H1 (cell line): ENCODE results near the gene SPON2. TPM values are rescaled to one million over a fixed set of nuclear protein-coding genes. Genes with fewer than 3 reads are reported as not detected.

Experiments used
- CTCF ChIA-PET: fragments of 300-600 bp; sonication (Branson Sonifier 250); formaldehyde crosslinking; loops from one replicate; lab custom pipeline; 2021; ENCODE audit not compliant: partially characterized antibody; lab: Charles Lee
- POLR2A ChIA-PET: fragments of 300-600 bp; sonication (Branson Sonifier 250); formaldehyde crosslinking; loops from one replicate; lab custom pipeline; 2021; ENCODE audit warnings: inconsistent platforms; ENCODE audit not compliant: partially characterized antibody; lab: Charles Lee
- DNase-seq, 2 experiments: peaks; one replicate each; pipeline versions ENCODE4 v3.0.0 to v3.0.0-alpha.2; 2010 to 2022; ENCODE audit warnings: low spot score in 2 of 2, low read depth in 1 of 2, mixed read lengths in 1 of 2
- FAIRE-seq: peaks from 2 replicates; lab custom pipeline; 2011; peaks lifted over from hg19 to GRCh38; lab: Jason Lieb, UNC
- H2AFZ ChIP-seq: 2 replicates; pipeline ENCODE4 v1.8.1; 2012; ENCODE audit warnings: low read length, inconsistent platforms
- H2AK5ac ChIP-seq: 2 replicates; pipeline ENCODE4 v1.6.1; 2013; ENCODE audit warnings: low read depth, low read length
- H2BK120ac ChIP-seq: replicated peaks from 2 replicates; pipeline ENCODE3; 2013; ENCODE audit warnings: low read depth, low read length, inconsistent platforms
- H2BK12ac ChIP-seq: 2 replicates; pipeline ENCODE4 v1.6.1; 2013; ENCODE audit warnings: low read depth, low read length
- H2BK15ac ChIP-seq: 2 replicates; pipeline ENCODE4 v1.6.1; 2013; ENCODE audit warnings: low read length
- H2BK20ac ChIP-seq: 2 replicates; pipeline ENCODE4 v1.6.1; 2013; ENCODE audit warnings: low read length
- H2BK5ac ChIP-seq: 2 replicates; pipeline ENCODE4 v1.6.1; 2013; ENCODE audit warnings: low read depth, low read length
- H3K14ac ChIP-seq: 2 replicates; pipeline ENCODE4 v1.6.1; 2013; ENCODE audit warnings: inconsistent platforms; ENCODE audit not compliant: insufficient read length
- H3K18ac ChIP-seq: 2 replicates; pipeline ENCODE4 v1.6.1; 2013; ENCODE audit warnings: low read length; ENCODE audit errors: extremely low read depth
- H3K23ac ChIP-seq: 2 replicates; pipeline ENCODE4 v1.6.1; 2013; ENCODE audit warnings: inconsistent platforms; ENCODE audit not compliant: insufficient read length
- H3K23me2 ChIP-seq: 2 replicates; pipeline ENCODE4 v1.6.1; 2013; ENCODE audit warnings: low read depth, low read length
- H3K27ac ChIP-seq: 2 replicates; pipeline ENCODE4 v1.6.1; 2011; ENCODE audit warnings: low read depth, low read length, inconsistent platforms
- H3K27me3 ChIP-seq, 4 experiments: replicated peaks in 1 of 4; 1 replicate in 1 of 4; 2 replicates in 3 of 4; pipeline versions ENCODE4 v1.6.1 to v1.8.1; 2011 to 2013; ENCODE audit warnings: low read length in 3 of 4, mild to moderate bottlenecking in 3 of 4, inconsistent platforms in 2 of 4, mixed read lengths in 2 of 4, moderate library complexity in 1 of 4; ENCODE audit not compliant: control insufficient read depth in 3 of 4, insufficient read depth in 3 of 4; ENCODE audit errors: extremely low read depth in 1 of 4
- H3K36me3 ChIP-seq, 4 experiments: 2 replicates each; pipeline versions ENCODE4 v1.6.1 to v1.8.1; 2011 to 2013; ENCODE audit warnings: mild to moderate bottlenecking in 4 of 4, low read length in 3 of 4, moderate library complexity in 2 of 4, control low read depth in 1 of 4, inconsistent platforms in 1 of 4; ENCODE audit not compliant: insufficient read depth in 4 of 4, control insufficient read depth in 2 of 4
- H3K4ac ChIP-seq: replicated peaks from 2 replicates; pipeline ENCODE3; 2013; ENCODE audit warnings: low read length, low read depth, mixed read lengths, inconsistent platforms; ENCODE audit not compliant: insufficient read length
- H3K4me1 ChIP-seq, 4 experiments: replicated peaks in 1 of 4; 1 replicate in 1 of 4; 2 replicates in 3 of 4; pipeline versions ENCODE4 v1.6.1 to v1.8.1; 2011 to 2013; ENCODE audit warnings: low read length in 3 of 4, inconsistent platforms in 2 of 4, mixed read lengths in 1 of 4; ENCODE audit not compliant: insufficient read depth in 4 of 4, control insufficient read depth in 3 of 4
- H3K4me2 ChIP-seq, 2 experiments: 2 replicates each; pipeline versions ENCODE4 v1.6.1 to v1.8.1; 2011 to 2013; ENCODE audit warnings: low read depth in 2 of 2, low read length in 2 of 2, control low read depth in 1 of 2, inconsistent platforms in 1 of 2, mild to moderate bottlenecking in 1 of 2; ENCODE audit not compliant: insufficient read depth in 1 of 2
- H3K4me3 ChIP-seq, 4 experiments: fragments of 200-600, 300-600 bp in 1 of 4; sonication (generic), shearing (Covaris generic), sonication (Bioruptor Twin) in 1 of 4; 2 replicates each; pipeline versions ENCODE4 v1.5.1 to v1.8.1; 2011 to 2016; ENCODE audit warnings: low read length in 4 of 4, low read depth in 3 of 4, control low read depth in 2 of 4, inconsistent platforms in 2 of 4, mild to moderate bottlenecking in 2 of 4, mixed read lengths in 1 of 4, moderate library complexity in 1 of 4; ENCODE audit not compliant: insufficient read depth in 2 of 4; ENCODE audit errors: extremely low read depth in 1 of 4
- H3K56ac ChIP-seq: replicated peaks from 2 replicates; pipeline ENCODE3; 2013; ENCODE audit warnings: low read depth, mild to moderate bottlenecking, mixed read lengths, low read length, inconsistent platforms; ENCODE audit not compliant: insufficient read length
- H3K79me1 ChIP-seq: 2 replicates; pipeline ENCODE4 v1.6.1; 2013; ENCODE audit warnings: low read depth, low read length, control low read depth
- H3K79me2 ChIP-seq, 2 experiments: 2 replicates each; pipeline versions ENCODE4 v1.6.1 to v1.8.1; 2012 to 2013; ENCODE audit warnings: low read length in 2 of 2, mild to moderate bottlenecking in 2 of 2, inconsistent platforms in 1 of 2; ENCODE audit not compliant: insufficient read depth in 2 of 2, control insufficient read depth in 1 of 2
- H3K9ac ChIP-seq, 4 experiments: replicated peaks in 1 of 4; 1 replicate in 1 of 4; 2 replicates in 3 of 4; pipeline versions ENCODE4 v1.6.1 to v1.8.1; 2011 to 2013; ENCODE audit warnings: low read depth in 3 of 4, low read length in 3 of 4, control low read depth in 2 of 4, mild to moderate bottlenecking in 2 of 4, moderate library complexity in 2 of 4, inconsistent platforms in 1 of 4; ENCODE audit errors: extremely low read depth in 1 of 4
- H3K9me3 ChIP-seq, 2 experiments: 2 replicates each; pipeline versions ENCODE4 v1.6.1 to v1.8.1; 2012 to 2013; ENCODE audit warnings: mild to moderate bottlenecking in 2 of 2, moderate library complexity in 2 of 2, control low read depth in 1 of 2, inconsistent platforms in 1 of 2, low read depth in 1 of 2, low read length in 1 of 2, mixed read lengths in 1 of 2; ENCODE audit not compliant: insufficient read depth in 2 of 2
- H4K20me1 ChIP-seq, 2 experiments: replicated peaks in 1 of 2; 2 replicates each; pipeline versions ENCODE3 to v1.8.1; 2011 to 2013; ENCODE audit warnings: inconsistent platforms in 2 of 2, low read length in 2 of 2, mild to moderate bottlenecking in 1 of 2; ENCODE audit not compliant: insufficient read depth in 2 of 2, control insufficient read depth in 1 of 2
- H4K5ac ChIP-seq: 2 replicates; pipeline ENCODE4 v1.6.1; 2013; ENCODE audit warnings: low read length, low read depth, mixed read lengths, inconsistent platforms; ENCODE audit not compliant: insufficient read length
- H4K8ac ChIP-seq: 2 replicates; pipeline ENCODE4 v1.8.0; 2013; ENCODE audit warnings: mild to moderate bottlenecking, moderate library complexity, low read length, inconsistent platforms; ENCODE audit not compliant: insufficient read depth; ENCODE audit errors: extremely low read depth
- H4K91ac ChIP-seq: replicated peaks from 2 replicates; pipeline ENCODE3; 2013; ENCODE audit warnings: low read length, mixed read lengths, inconsistent platforms; ENCODE audit not compliant: insufficient read length
- ATF2 ChIP-seq: IDR thresholded peaks from 2 replicates; pipeline ENCODE4 v1.6.1; 2012; ENCODE audit warnings: low read length, inconsistent platforms
- CHD2 ChIP-seq: IDR thresholded peaks from 2 replicates; pipeline ENCODE4 v1.6.1; 2012; ENCODE audit warnings: low read length, improper control_type of control experiment
- POLR2A ChIP-seq, 2 experiments: IDR thresholded peaks; 1 replicate in 1 of 2; 2 replicates in 1 of 2; pipeline ENCODE4 v1.6.1; 2011; ENCODE audit warnings: low read depth in 2 of 2, low read length in 2 of 2, mild to moderate bottlenecking in 2 of 2; ENCODE audit errors: control extremely low read depth in 1 of 2
- POLR2AphosphoS5 ChIP-seq: IDR thresholded peaks from 2 replicates; pipeline ENCODE4 v1.6.1; 2011; ENCODE audit warnings: low read depth, low read length
- RXRA ChIP-seq: IDR thresholded peaks from 2 replicates; pipeline ENCODE4 v1.6.1; 2011; ENCODE audit warnings: low read depth, mild to moderate bottlenecking, low read length, moderate library complexity; ENCODE audit not compliant: insufficient read depth
- SUZ12 ChIP-seq: fragments of 200-600 bp; sonication (generic); IDR thresholded peaks from 2 replicates; pipeline ENCODE4 v1.6.1; 2012; ENCODE audit warnings: mild to moderate bottlenecking, inconsistent platforms, low read length, moderate library complexity, mixed read lengths
- WGBS, 2 experiments: shearing (Covaris generic) in 1 of 2; methylation state at CpG; one replicate each; pipeline versions ENCODE4 v1.1.6 to v1.1.7; 2013 to 2015; ENCODE audit warnings: low lambda C conversion rate in 2 of 2, mixed read lengths in 2 of 2, inconsistent platforms in 1 of 2, low coverage in 1 of 2, missing lambda C conversion rate in 1 of 2; ENCODE audit not compliant: insufficient replicate concordance in 2 of 2, insufficient coverage in 1 of 2, insufficient read length in 1 of 2; ENCODE audit errors: extremely low coverage in 1 of 2, missing lambda C conversion rate in 1 of 2; 5-methylcytosine and 5-hydroxymethylcytosine counted together
- polyA plus RNA-seq, 7 experiments: library from polyadenylated mRNA; depleted of rRNA in 3 of 7; stranded (reverse) in 5 of 7; unstranded in 2 of 7; fragments of >200 nt in 5 of 7; fragments of 200-250 nt in 2 of 7; gene quantifications; 1 replicate in 5 of 7; 2 replicates in 1 of 7; 4 replicates in 1 of 7; pipeline versions ENCODE4 v1.2.1 to v1.2.3, GENCODE V29; 2011 to 2013; ENCODE audit warnings: missing spikeins in 2 of 7, mixed read lengths in 2 of 7
- total RNA-seq: library from RNA; stranded (reverse); fragmentation: NEBNext Ultra II Directional; extraction: Animal tissue kit (Norgen Biotek cat#: 25700); gene quantifications from 2 replicates; pipeline ENCODE4 v1.2.1, GENCODE V29; 2021
- TF ChIP-seq, protein P1 (sequence below): IDR thresholded peaks from 2 replicates; pipeline ENCODE4 v1.6.1; 2012; ENCODE audit warnings: inconsistent platforms

The SPON2 gene
- total and polyA plus RNA-seq, 2 of the 8 experiments (the other 6 are each of a cell fraction or from before 2014, with no cell fraction given), result 2.8 to 3.2 TPM

GRCh38 chr4:1170156-1170975 is 2.0 kb downstream of the SPON2 start:
- Histone ChIP-seq H3K79me2 (no peaks in the 10 kb centered on the region), H3K23me2 (peaks cover 11% of the 10 kb centered on the region; the same call in 1 of the 2 replicates), H2BK20ac (no peak overlapping the region), H2BK120ac (no peak overlapping the region), H3K9ac (no peak overlapping the region), H2AK5ac (no peak overlapping the region), H3K56ac (no peak overlapping the region), H4K5ac (no peak overlapping the region), H3K4me3 (peak overlapping the region in 1 of 4 experiments; percentile 58; a peak in 2 of 8 replicates), H2BK12ac (peak overlapping the region; percentile 75; the same call in 1 of the 2 replicates), H3K14ac (no peak overlapping the region), H4K8ac (peak overlapping the region; percentile 68), H3K4me1 (peaks cover 0 to 16% (median 6%) of the 10 kb centered on the region in 4 experiments; a peak in 5 of 7 replicates), H3K18ac (peak overlapping the region; percentile 60; the same call in 1 of the 2 replicates), H2BK15ac (no peak overlapping the region), H3K27me3 (peaks cover 47 to 65% (median 65%) of the 10 kb centered on the region in 4 experiments), H4K20me1 (peaks cover 7 to 22% of the 10 kb centered on the region in 2 experiments), H2BK5ac (no peak overlapping the region), H2AFZ (no peak overlapping the region), H3K4me2 (peak overlapping the region; percentile 68 to 84; a peak in 3 of 4 replicates), H3K27ac (no peak overlapping the region), H3K79me1 (no peaks in the 10 kb centered on the region), H3K9me3 (peaks cover 0 to 7% of the 10 kb centered on the region in 2 experiments; a peak in 1 of 4 replicates), H3K23ac (no peak overlapping the region), H3K36me3 (peaks cover 0 to 6% (median 0%) of the 10 kb centered on the region in 4 experiments; a peak in 1 of 8 replicates), H4K91ac (no peak overlapping the region), H3K4ac (no peak overlapping the region)
- ChIA-PET CTCF (interaction anchor here (0.8 to 1.4 kb wide), 2 partner anchors 34 to 178 kb away, joined by 3 read pairs; no protein-coding TSS in a partner anchor), POLR2A (no interaction called here)
- FAIRE-seq (no peak), DNase-seq (no peak)
- 83% methylated on average over 37 of the region's 37 CpGs; no CpG with 5 or more reads in 1 of the 2 experiments for WGBS, 2 experiments
- TF ChIP-seq POLR2AphosphoS5 (no peak), ATF2 (no peak), CHD2 (no peak), RXRA (no peak), SUZ12 (no peak; the same call in 1 of the 2 replicates), POLR2A (IDR thresholded peaks at IDR 0.05; ENCODE audit: control extremely low read depth in 1 of 2, low read depth in 2 of 2, low read length in 2 of 2) (no peak)
- TF ChIP-seq, protein P1, sequence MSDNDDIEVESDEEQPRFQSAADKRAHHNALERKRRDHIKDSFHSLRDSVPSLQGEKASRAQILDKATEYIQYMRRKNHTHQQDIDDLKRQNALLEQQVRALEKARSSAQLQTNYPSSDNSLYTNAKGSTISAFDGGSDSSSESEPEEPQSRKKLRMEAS, result no peak
